ENCODE results near the gene ATR.

ATR gene

GRCh38 chr3:142597906-142598305, 19.4 kb upstream of the ATR start:
- no peaks in the 10 kb centered on the region for H3K9me3 ChIP-seq (ENCODE audit: control insufficient read depth, insufficient read depth, low read depth, low read length)
- peaks cover 4% of the 10 kb centered on the region for H3K4me1 ChIP-seq (ENCODE audit: control insufficient read depth, insufficient read depth, low read length)
- H3K4me3 ChIP-seq (ENCODE audit: low read depth, low read length): peak overlapping the region; percentile 5; the same call in 1 of the 2 replicates
- no peak overlapping the region for H3K27ac ChIP-seq (ENCODE audit: extremely low read depth, low read depth, low read length)
- POLR2A ChIA-PET: interaction anchor here (1.4 kb wide), 1 partner anchor 126 kb away, joined by 5 read pairs; the partner anchor contains the start of gene TRPC1
- CTCF ChIA-PET: interaction anchor here (0.6 to 2.9 kb wide), 4 partner anchors 11 to 722 kb away, joined by 3 to 6 read pairs (median 4); no protein-coding TSS in a partner anchor
- TF ChIP-seq ZBTB8A (tag by site-specific recombination; IDR thresholded peaks at IDR 0.05) (peak; percentile 51), ZNF768 (tag by site-specific recombination; IDR thresholded peaks at IDR 0.05) (no peak), PRDM10 (tag by site-specific recombination; IDR thresholded peaks at IDR 0.05) (0 out of 2 replicates have a peak, but pooled peaks have one; percentile 15), ZNF335 (tag by site-specific recombination; conservative IDR thresholded peaks at IDR 0.05) (peak; percentile 78)
- H3K36me3 ChIP-seq (ENCODE audit: control insufficient read depth in 2 of 2, insufficient read depth in 1 of 2, low read length in 2 of 2): no peaks in the 10 kb centered on the region

GRCh38 chr3:142596726-142597088, 18.2 kb upstream of the ATR start:
- POLR2A ChIA-PET: interaction anchor here (1.4 kb wide), 2 partner anchors 18 to 127 kb away, joined by 6 to 8 read pairs; partner anchors contain the start of genes ATR and TRPC1
- Histone ChIP-seq H3K27ac (ENCODE audit: extremely low read depth, low read depth, low read length) (no peak overlapping the region; the same call in 1 of the 2 replicates), H3K9me3 (ENCODE audit: control insufficient read depth, insufficient read depth, low read depth, low read length) (no peaks in the 10 kb centered on the region), H3K4me1 (ENCODE audit: control insufficient read depth, insufficient read depth, low read length) (peaks cover 4% of the 10 kb centered on the region), H3K4me3 (ENCODE audit: low read depth, low read length) (peak overlapping the region; percentile 96), H3K36me3 (ENCODE audit: control insufficient read depth in 2 of 2, insufficient read depth in 1 of 2, low read length in 2 of 2) (no peaks in the 10 kb centered on the region)
- CTCF ChIA-PET: interaction anchor here (1.0 to 2.9 kb wide), 3 partner anchors 9 to 84 kb away, joined by 3 to 6 read pairs (median 4); no protein-coding TSS in a partner anchor
- TF ChIP-seq PRDM1 (tag by site-specific recombination; IDR thresholded peaks at IDR 0.05) (0 out of 2 replicates have a peak, but pooled peaks have one; percentile 24), HOXD13 (CRISPR knock-in tag; IDR thresholded peaks at IDR 0.05; ENCODE audit: borderline replicate concordance) (no peak)

- Histone ChIP-seq H3K27ac (ENCODE audit: extremely low read depth, low read depth, low read length) (peak within 1 kb of the TSS; percentile 7; the same call in 1 of the 2 replicates), H3K36me3 (ENCODE audit: control insufficient read depth in 2 of 2, insufficient read depth in 1 of 2, low read length in 2 of 2) (no peaks in the 10 kb centered on the region), H3K9me3 (ENCODE audit: control insufficient read depth, insufficient read depth, low read depth, low read length) (no peaks in the 10 kb centered on the region), H3K4me3 (ENCODE audit: low read depth, low read length) (peak within 1 kb of the TSS; percentile 96), H3K4me1 (ENCODE audit: control insufficient read depth, insufficient read depth, low read length) (peaks cover 4% of the 10 kb centered on the region)
- POLR2A ChIA-PET: interaction anchor here (0.7 to 1.4 kb wide), 4 partner anchors 9 to 405 kb away, joined by 3 to 8 read pairs (median 4); partner anchors contain the start of genes ATR and TRPC1
- CTCF ChIA-PET: interaction anchor here (0.7 to 1.0 kb wide), 2 partner anchors 14 to 232 kb away, joined by 3 read pairs; no protein-coding TSS in a partner anchor
- TF ChIP-seq ZBTB48 (tag by site-specific recombination; IDR thresholded peaks at IDR 0.05) (peak; percentile 39; the same call in 1 of the 2 replicates), MZF1 (tag by site-specific recombination; IDR thresholded peaks at IDR 0.05; ENCODE audit: borderline replicate concordance) (0 out of 2 replicates have a peak, but pooled peaks have one; percentile 34), ZNF366 (tag by site-specific recombination; conservative IDR thresholded peaks at IDR 0.05) (peak; percentile 50), ZNF610 (tag by site-specific recombination; IDR thresholded peaks at IDR 0.05; ENCODE audit: borderline replicate concordance) (peak; percentile 30; the same call in 1 of the 2 replicates), GLIS2 (tag by site-specific recombination; IDR thresholded peaks at IDR 0.05) (0 out of 2 replicates have a peak, but pooled peaks have one; percentile 24), ZBTB26 (tag by site-specific recombination; optimal IDR thresholded peaks at IDR 0.05) (peak; percentile 98), TRIM28 (IDR thresholded peaks at IDR 0.05; ENCODE audit: borderline replicate concordance, low read length) (peak; percentile 71; the same call in 1 of the 2 replicates), ZNF16 (tag by site-specific recombination; IDR thresholded peaks at IDR 0.05; ENCODE audit: low read depth) (no peak), IKZF3 (tag by site-specific recombination; IDR thresholded peaks at IDR 0.05) (peak; percentile 86), ZSCAN4 (tag by site-specific recombination; IDR thresholded peaks at IDR 0.05) (no peak; the same call in 1 of the 2 replicates), PRDM1 (tag by site-specific recombination; IDR thresholded peaks at IDR 0.05) (peak; percentile 42; the same call in 1 of the 2 replicates), ZFP37 (tag by site-specific recombination; IDR thresholded peaks at IDR 0.05) (peak; percentile 63; the same call in 1 of the 2 replicates), WT1 (tag by site-specific recombination; IDR thresholded peaks at IDR 0.05) (peak; percentile 21; the same call in 1 of the 2 replicates), ZBTB8A (tag by site-specific recombination; IDR thresholded peaks at IDR 0.05) (peak; percentile 87), ZNF629 (tag by site-specific recombination; IDR thresholded peaks at IDR 0.05) (peak; percentile 53; the same call in 1 of the 2 replicates), SP3 (tag by site-specific recombination; IDR thresholded peaks at IDR 0.05) (peak; percentile 45), ZBTB21 (tag by site-specific recombination; IDR thresholded peaks at IDR 0.05) (no peak), ZBTB20 (tag by site-specific recombination; IDR thresholded peaks at IDR 0.05) (peak; percentile 98)
These were observed 17.6 kb upstream of the ATR start, which contains the start of gene PLS1 for GRCh38 chr3:142595951-142596725. PLS1 (plus strand) TSS chr3:142596393; CDS start chr3:142664238, 67,845 bp downstream.

All from HEK293 (cell line).